Subcutaneous abdominal adipose tissue (tissue), 5 donors: ENCODE measurements around the gene PIP4K2A.

Source experiments
- H3K27ac ChIP-seq: one replicate; pipeline ENCODE4 v1.7.0; 2013; ENCODE audit warnings: low read depth, mild to moderate bottlenecking, inconsistent platforms, low read length, moderate library complexity
- H3K27me3 ChIP-seq, 5 donors: one replicate each; pipeline ENCODE4 v1.7.0; 2013; ENCODE audit warnings: low read length in 5 of 5, inconsistent platforms in 1 of 5; ENCODE audit not compliant: control insufficient read depth in 5 of 5, insufficient read depth in 4 of 5
- H3K36me3 ChIP-seq, 5 donors: one replicate each; pipeline ENCODE4 v1.7.0; 2013; ENCODE audit warnings: low read length in 5 of 5; ENCODE audit not compliant: control insufficient read depth in 5 of 5, insufficient read depth in 5 of 5
- H3K4me1 ChIP-seq, 5 donors: one replicate each; pipeline ENCODE4 v1.7.0; 2013; ENCODE audit warnings: low read length in 5 of 5, mild to moderate bottlenecking in 3 of 5, moderate library complexity in 1 of 5; ENCODE audit not compliant: control insufficient read depth in 5 of 5, insufficient read depth in 5 of 5
- H3K4me3 ChIP-seq, 5 donors: one replicate each; pipeline ENCODE4 v1.7.0; 2013; ENCODE audit warnings: low read length in 5 of 5, low read depth in 1 of 5
- H3K9ac ChIP-seq, 5 donors: one replicate each; pipeline ENCODE4 v1.7.0; 2013; ENCODE audit warnings: low read length in 5 of 5, mild to moderate bottlenecking in 4 of 5, moderate library complexity in 3 of 5
- H3K9me3 ChIP-seq, 5 donors: one replicate each; pipeline ENCODE4 v1.7.0; 2013; ENCODE audit warnings: low read length in 5 of 5; ENCODE audit not compliant: control insufficient read depth in 5 of 5
- donor health status: healthy.
- donor health status: healthy.
- donor health status: healthy.
- donor health status: healthy.
- donor health status: healthy.

PIP4K2A gene

GRCh38 chr10:22581461-22581860 is 132.9 kb downstream of the PIP4K2A start:
- no peaks in the 10 kb centered on the region for H3K27me3 ChIP-seq
- no peaks in the 10 kb centered on the region for H3K4me1 ChIP-seq
- H3K9ac ChIP-seq: no peak overlapping the region
- no peaks in the 10 kb centered on the region for H3K9me3 ChIP-seq
- no peak overlapping the region for H3K27ac ChIP-seq
- H3K36me3 ChIP-seq: peaks cover 0 to 29% (median 15%) of the 10 kb centered on the region in 5 donors
- H3K4me3 ChIP-seq: no peak overlapping the region

- Histone ChIP-seq H3K9me3 (no peaks in the 10 kb centered on the region), H3K4me1 (no peaks in the 10 kb centered on the region), H3K27me3 (no peaks in the 10 kb centered on the region), H3K36me3 (peaks cover 0 to 35% (median 15%) of the 10 kb centered on the region in 5 donors), H3K4me3 (no peak overlapping the region), H3K9ac (no peak overlapping the region), H3K27ac (no peak overlapping the region)
Measured at GRCh38 chr10:22580711-22581110, 133.7 kb downstream of the PIP4K2A start.

GRCh38 chr10:22579826-22580225 is 134.6 kb downstream of the PIP4K2A start:
- H3K36me3 ChIP-seq: peaks cover 0 to 35% (median 15%) of the 10 kb centered on the region in 5 donors
- no peak overlapping the region for H3K4me3 ChIP-seq
- no peaks in the 10 kb centered on the region for H3K27me3 ChIP-seq
- no peak overlapping the region for H3K9ac ChIP-seq
- no peaks in the 10 kb centered on the region for H3K9me3 ChIP-seq
- H3K4me1 ChIP-seq: no peaks in the 10 kb centered on the region
- H3K27ac ChIP-seq: no peak overlapping the region

GRCh38 chr10:22573820-22574569 is 140.4 kb downstream of the PIP4K2A start:
- Histone ChIP-seq H3K36me3 (peaks cover 8 to 23% (median 12%) of the 10 kb centered on the region in 5 donors), H3K27ac (no peak overlapping the region), H3K4me3 (no peak overlapping the region), H3K9ac (no peak overlapping the region), H3K27me3 (no peaks in the 10 kb centered on the region), H3K4me1 (peaks cover 0 to 9% (median 0%) of the 10 kb centered on the region in 5 donors), H3K9me3 (no peaks in the 10 kb centered on the region)

- no peak overlapping the region for H3K9ac ChIP-seq
- H3K36me3 ChIP-seq: peaks cover 8 to 21% (median 15%) of the 10 kb centered on the region in 5 donors
- no peaks in the 10 kb centered on the region for H3K27me3 ChIP-seq
- H3K4me1 ChIP-seq: peaks cover 0 to 17% (median 0%) of the 10 kb centered on the region in 5 donors
- no peaks in the 10 kb centered on the region for H3K9me3 ChIP-seq
- H3K4me3 ChIP-seq: no peak overlapping the region
- no peak overlapping the region for H3K27ac ChIP-seq
Measured at GRCh38 chr10:22570733-22571430, 143.5 kb downstream of the PIP4K2A start.

- Histone ChIP-seq H3K9me3 (no peaks in the 10 kb centered on the region), H3K4me3 (no peak overlapping the region), H3K27me3 (no peaks in the 10 kb centered on the region), H3K36me3 (peaks cover 8 to 20% (median 15%) of the 10 kb centered on the region in 5 donors), H3K27ac (no peak overlapping the region), H3K4me1 (peaks cover 0 to 17% (median 0%) of the 10 kb centered on the region in 5 donors), H3K9ac (no peak overlapping the region)
Measured at GRCh38 chr10:22570234-22570633, 144.1 kb downstream of the PIP4K2A start.

- Histone ChIP-seq H3K4me1 (peaks cover 0 to 17% (median 0%) of the 10 kb centered on the region in 5 donors), H3K9me3 (no peaks in the 10 kb centered on the region), H3K9ac (no peak overlapping the region), H3K36me3 (peaks cover 10 to 31% (median 24%) of the 10 kb centered on the region in 5 donors), H3K4me3 (peak overlapping the region in 3 of 5 donors; percentile 30 to 44 (median 43)), H3K27ac (no peak overlapping the region), H3K27me3 (no peaks in the 10 kb centered on the region)
Measured at GRCh38 chr10:22568928-22569327, 145.4 kb downstream of the PIP4K2A start.

- no peak overlapping the region for H3K27ac ChIP-seq
- no peak overlapping the region for H3K4me3 ChIP-seq
- H3K4me1 ChIP-seq: peaks cover 0 to 8% (median 0%) of the 10 kb centered on the region in 5 donors
- no peak overlapping the region for H3K9ac ChIP-seq
- no peaks in the 10 kb centered on the region for H3K27me3 ChIP-seq
- H3K9me3 ChIP-seq: no peaks in the 10 kb centered on the region
- H3K36me3 ChIP-seq: peaks cover 10 to 33% (median 18%) of the 10 kb centered on the region in 5 donors
Measured at GRCh38 chr10:22564060-22564459, 150.3 kb downstream of the PIP4K2A start.

GRCh38 chr10:22561909-22562308 is 152.5 kb downstream of the PIP4K2A start:
- Histone ChIP-seq H3K27me3 (no peaks in the 10 kb centered on the region), H3K27ac (no peak overlapping the region), H3K9ac (no peak overlapping the region), H3K9me3 (no peaks in the 10 kb centered on the region), H3K4me1 (no peaks in the 10 kb centered on the region), H3K4me3 (no peak overlapping the region), H3K36me3 (peaks cover 5 to 20% (median 12%) of the 10 kb centered on the region in 5 donors)

- no peaks in the 10 kb centered on the region for H3K4me1 ChIP-seq
- no peaks in the 10 kb centered on the region for H3K9me3 ChIP-seq
- no peak overlapping the region for H3K9ac ChIP-seq
- peaks cover 5 to 20% (median 12%) of the 10 kb centered on the region in 5 donors for H3K36me3 ChIP-seq
- H3K27me3 ChIP-seq: no peaks in the 10 kb centered on the region
- H3K4me3 ChIP-seq: no peak overlapping the region
- H3K27ac ChIP-seq: no peak overlapping the region
Measured at GRCh38 chr10:22560913-22561239, 153.5 kb downstream of the PIP4K2A start.
